NCI-H2029 treated with DMSO at 0.1 percent for 48 hours (cell line): ENCODE measurements around the gene RPS17.
"Not testable (repeated sequence)": the region's sequence is repeated elsewhere in the genome, so short reads cannot be mapped to it uniquely, and the experiment has no call there.

Source experiments
- DNase-seq: peaks from one replicate; lab custom pipeline; 2025; lab: John Stamatoyannopoulos, UW

Gene RPS17

DNA sequence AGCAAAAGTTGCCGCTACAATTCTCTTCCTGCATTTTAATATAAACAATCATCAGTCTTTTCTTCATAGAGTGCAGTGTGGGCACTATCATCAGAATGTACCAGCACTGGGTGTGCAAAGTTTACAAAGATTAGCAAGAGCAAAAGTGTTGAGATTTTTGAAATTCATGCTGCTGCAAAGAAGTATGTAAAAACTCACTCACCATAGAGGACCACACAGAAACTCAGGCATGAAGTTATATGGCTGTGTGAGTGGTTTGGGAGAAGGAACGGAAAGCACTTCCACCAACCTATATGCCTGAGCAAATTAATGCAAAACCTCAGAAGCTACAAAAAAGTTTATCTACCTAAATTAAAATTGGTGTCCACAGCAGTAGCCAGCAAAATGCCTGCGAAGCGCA, 32.6 kb downstream of the RPS17 start:
- DNase-seq, result not testable (repeated sequence)

- not testable (repeated sequence) for DNase-seq
These were observed 33.2 kb downstream of the RPS17 start for GRCh38 chr15:82507087-82507486.

DNA sequence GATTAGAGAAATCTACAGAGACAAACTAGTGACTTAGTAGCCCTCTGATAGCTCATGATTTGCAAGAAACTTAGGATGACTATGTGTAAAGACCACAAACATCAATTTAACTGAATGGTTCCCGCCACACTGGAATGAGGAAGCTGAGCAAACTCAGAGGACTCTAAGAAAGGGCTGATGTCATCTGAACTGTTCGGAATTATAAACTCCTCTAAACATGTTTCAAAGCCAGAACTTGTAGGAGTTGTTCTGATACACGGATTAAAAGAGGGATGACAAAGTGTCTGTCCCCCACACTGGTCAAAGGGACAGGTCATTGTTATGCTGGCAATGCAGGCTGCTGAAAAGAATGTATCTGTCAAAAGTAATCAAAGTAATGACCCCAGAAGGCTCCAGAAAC, 34.4 kb downstream of the RPS17 start:
- not testable (repeated sequence) for DNase-seq

GRCh38 chr15:82504074-82504473, 36.2 kb downstream of the RPS17 start:
- not testable (repeated sequence) for DNase-seq

- not testable (repeated sequence) for DNase-seq
These were observed 37.4 kb downstream of the RPS17 start for GRCh38 chr15:82502700-82503339.

- DNase-seq, result not testable (repeated sequence)
These were observed 39.5 kb downstream of the RPS17 start for GRCh38 chr15:82500772-82501171.

DNA sequence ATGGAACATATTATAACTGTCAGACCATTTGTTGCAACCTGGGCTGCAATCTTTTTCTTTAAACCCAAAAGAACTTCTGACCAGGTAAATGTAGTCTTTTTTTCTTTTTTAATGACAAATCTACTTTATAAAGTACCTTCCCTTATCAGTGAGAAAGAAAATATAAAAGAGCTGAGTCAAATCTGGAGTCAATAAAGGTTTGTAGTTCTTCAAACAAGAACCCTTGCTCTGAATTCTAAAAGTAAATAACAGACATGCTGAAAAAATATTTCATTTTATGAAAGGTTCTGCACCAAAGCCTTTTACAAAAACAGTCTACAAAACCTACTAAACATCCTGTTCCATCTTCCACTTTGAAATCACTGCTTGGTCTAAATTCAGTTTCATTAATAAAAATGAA, 42.3 kb downstream of the RPS17 start:
- DNase-seq, result not testable (repeated sequence)

DNA sequence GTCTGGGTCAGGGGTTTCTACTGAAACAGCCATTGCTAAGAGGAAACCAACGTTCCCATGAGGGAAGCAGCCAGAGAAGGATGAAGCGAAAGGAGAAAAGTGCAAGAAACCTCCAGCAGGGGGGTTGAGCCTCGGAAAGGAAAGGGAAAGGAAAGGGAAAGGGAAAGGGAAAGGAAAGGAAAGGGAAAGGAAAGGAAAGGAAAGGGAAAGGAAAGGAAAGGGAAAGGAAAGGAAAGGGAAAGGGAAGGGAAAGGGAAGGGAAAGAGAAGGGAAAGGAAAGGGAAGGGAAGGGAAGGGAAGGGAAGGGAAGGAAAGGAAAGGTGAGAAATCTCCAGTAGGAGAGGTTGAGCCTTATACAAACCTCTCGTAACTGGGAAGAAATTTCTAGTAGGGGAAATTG, 52.0 kb downstream of the RPS17 start:
- not testable (repeated sequence) for DNase-seq

- not testable (repeated sequence) for DNase-seq
These were observed 53.2 kb downstream of the RPS17 start for GRCh38 chr15:82487045-82487444.
